ENCODE results near the gene TMEM200B. TPM values are rescaled to one million over a fixed set of nuclear protein-coding genes. Genes with fewer than 3 reads are reported as not detected.

TMEM200B gene
- total RNA-seq, 1 experiment from 2014 or later: 9.0 TPM

DNA sequence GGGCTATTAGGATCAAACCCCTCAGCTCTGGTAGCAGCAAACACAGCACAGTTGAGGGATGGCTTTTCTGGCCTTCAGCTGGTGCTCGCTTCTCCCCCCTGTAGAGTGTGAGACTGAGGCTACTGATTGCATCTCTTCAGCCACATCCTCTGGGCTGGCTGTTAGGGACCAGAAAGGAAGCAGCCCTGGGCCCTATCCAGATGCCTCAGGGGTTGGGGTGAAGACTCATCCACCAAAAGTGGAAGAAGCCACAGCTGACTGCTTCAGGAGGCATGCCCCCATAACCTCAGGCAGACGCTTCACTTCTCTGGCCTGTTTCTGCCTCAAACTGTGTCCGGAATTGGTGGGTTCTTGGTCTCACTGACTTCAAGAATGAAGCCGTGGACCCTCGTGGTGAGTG, 6.2 kb upstream of the TMEM200B start:
- Histone ChIP-seq H3K36me3 (ENCODE audit: low read depth, low read length) (no peaks in the 10 kb centered on the region), H3K27me3 (ENCODE audit: low read length) (no peaks in the 10 kb centered on the region), H3K4me1 (ENCODE audit: insufficient read depth, low read length) (peaks cover 5% of the 10 kb centered on the region), H2AFZ (ENCODE audit: low read length) (no peak overlapping the region), H3K9ac (ENCODE audit: low read length) (no peak overlapping the region), H4K20me1 (ENCODE audit: low read length) (no peaks in the 10 kb centered on the region), H3K4me2 (ENCODE audit: low read length) (no peak overlapping the region), H3K27ac (ENCODE audit: low read length) (no peak overlapping the region), H3K9me3 (ENCODE audit: low read length) (no peaks in the 10 kb centered on the region), H3K9me2 (replicated peaks; ENCODE audit: low read length) (no peaks in the 10 kb centered on the region), H3F3A (ENCODE audit: low read length, unreplicated experiment) (no peaks in the 10 kb centered on the region), H3K79me2 (ENCODE audit: low read length) (no peaks in the 10 kb centered on the region), H3K4me3 (ENCODE audit: low read length) (no peak overlapping the region)
- ChIA-PET CTCF (no interaction called here), POLR2A (ENCODE audit: unreplicated experiment) (no interaction called here)
- intact Hi-C loops (cut with micrococcal nuclease): no loop called here
- no peak for ATAC-seq
- TF ChIP-seq EZH2phosphoT487 (IDR thresholded peaks at IDR 0.05; ENCODE audit: borderline replicate concordance, low read length) (no peak), EZH2 (IDR thresholded peaks at IDR 0.05; ENCODE audit: low read length, unreplicated experiment) (no peak)
- TF ChIP-seq, protein P1, sequence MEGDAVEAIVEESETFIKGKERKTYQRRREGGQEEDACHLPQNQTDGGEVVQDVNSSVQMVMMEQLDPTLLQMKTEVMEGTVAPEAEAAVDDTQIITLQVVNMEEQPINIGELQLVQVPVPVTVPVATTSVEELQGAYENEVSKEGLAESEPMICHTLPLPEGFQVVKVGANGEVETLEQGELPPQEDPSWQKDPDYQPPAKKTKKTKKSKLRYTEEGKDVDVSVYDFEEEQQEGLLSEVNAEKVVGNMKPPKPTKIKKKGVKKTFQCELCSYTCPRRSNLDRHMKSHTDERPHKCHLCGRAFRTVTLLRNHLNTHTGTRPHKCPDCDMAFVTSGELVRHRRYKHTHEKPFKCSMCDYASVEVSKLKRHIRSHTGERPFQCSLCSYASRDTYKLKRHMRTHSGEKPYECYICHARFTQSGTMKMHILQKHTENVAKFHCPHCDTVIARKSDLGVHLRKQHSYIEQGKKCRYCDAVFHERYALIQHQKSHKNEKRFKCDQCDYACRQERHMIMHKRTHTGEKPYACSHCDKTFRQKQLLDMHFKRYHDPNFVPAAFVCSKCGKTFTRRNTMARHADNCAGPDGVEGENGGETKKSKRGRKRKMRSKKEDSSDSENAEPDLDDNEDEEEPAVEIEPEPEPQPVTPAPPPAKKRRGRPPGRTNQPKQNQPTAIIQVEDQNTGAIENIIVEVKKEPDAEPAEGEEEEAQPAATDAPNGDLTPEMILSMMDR (conservative IDR thresholded peaks at IDR 0.05; ENCODE audit: low read depth, low read length): no peak
- no TSS peak for BruUV-seq (replicated peaks)
- DNase-seq: no peak

DNA sequence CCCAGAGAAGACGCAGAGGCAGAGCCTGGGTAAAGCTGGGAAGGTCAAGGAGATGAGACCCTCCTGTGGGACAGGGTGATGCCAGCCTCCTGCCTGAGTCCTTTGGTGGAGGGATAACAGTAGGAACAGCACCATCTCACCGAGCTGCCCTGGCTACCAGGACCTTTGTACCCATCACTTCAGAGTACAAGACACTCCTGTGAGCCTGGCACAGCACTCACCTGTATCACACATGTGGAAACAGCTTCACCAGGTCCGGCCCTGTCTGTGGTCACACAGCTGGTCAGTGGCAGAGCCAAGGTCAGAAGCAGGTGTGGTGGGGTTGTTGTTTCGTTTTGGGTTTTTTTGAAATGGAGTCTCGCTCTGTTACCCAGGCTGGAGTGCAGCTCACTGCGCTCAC, 5.0 kb upstream of the TMEM200B start:
- H3K36me3 ChIP-seq (ENCODE audit: low read depth, low read length): no peaks in the 10 kb centered on the region
- no TSS peak for BruUV-seq (replicated peaks)
- CTCF ChIA-PET: no interaction called here
- H3K79me2 ChIP-seq (ENCODE audit: low read length): no peaks in the 10 kb centered on the region
- no peak overlapping the region for H2AFZ ChIP-seq (ENCODE audit: low read length)
- no peak overlapping the region for H3K4me3 ChIP-seq (ENCODE audit: low read length)
- intact Hi-C loops (cut with micrococcal nuclease): no loop called here
- TF ChIP-seq, protein P1 (conservative IDR thresholded peaks at IDR 0.05; ENCODE audit: low read depth, low read length): no peak
- no peak for TF ChIP-seq EZH2phosphoT487 (IDR thresholded peaks at IDR 0.05; ENCODE audit: borderline replicate concordance, low read length)
- no peak for TF ChIP-seq EZH2 (IDR thresholded peaks at IDR 0.05; ENCODE audit: low read length, unreplicated experiment)
- H4K20me1 ChIP-seq (ENCODE audit: low read length): no peaks in the 10 kb centered on the region
- DNase-seq (no peak), ATAC-seq (no peak)
- no peak overlapping the region for H3K4me2 ChIP-seq (ENCODE audit: low read length)
- H3K27me3 ChIP-seq (ENCODE audit: low read length): no peaks in the 10 kb centered on the region
- no peaks in the 10 kb centered on the region for H3F3A ChIP-seq (ENCODE audit: low read length, unreplicated experiment)
- no peaks in the 10 kb centered on the region for H3K9me3 ChIP-seq (ENCODE audit: low read length)
- H3K9ac ChIP-seq (ENCODE audit: low read length): no peak overlapping the region
- H3K27ac ChIP-seq (ENCODE audit: low read length): no peak overlapping the region
- H3K9me2 ChIP-seq (replicated peaks; ENCODE audit: low read length): no peaks in the 10 kb centered on the region
- peaks cover 6% of the 10 kb centered on the region for H3K4me1 ChIP-seq (ENCODE audit: insufficient read depth, low read length)
- POLR2A ChIA-PET (ENCODE audit: unreplicated experiment): no interaction called here

DNA sequence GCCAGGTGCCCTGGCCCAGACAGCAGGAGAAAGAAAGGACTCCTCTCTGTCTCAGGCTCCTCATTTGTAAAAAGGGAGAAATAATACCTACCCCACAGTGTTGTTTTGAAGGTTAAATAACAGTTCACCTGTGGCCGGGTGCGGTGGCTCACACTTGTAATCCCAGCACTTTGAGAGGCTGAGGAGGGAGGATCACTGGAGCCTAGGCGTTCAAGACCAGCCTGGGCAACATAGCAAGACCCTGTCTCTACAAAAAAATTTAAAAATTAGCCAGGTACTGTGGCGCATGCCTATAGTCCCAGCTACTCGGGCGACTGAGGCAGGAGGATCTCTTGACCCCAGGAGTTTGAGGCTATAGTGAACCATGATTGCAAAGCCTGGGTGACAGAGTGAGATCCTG, 2.5 kb upstream of the TMEM200B start:
- intact Hi-C loops (cut with micrococcal nuclease): no loop called here
- Histone ChIP-seq H3F3A (ENCODE audit: low read length, unreplicated experiment) (no peaks in the 10 kb centered on the region), H3K36me3 (ENCODE audit: low read depth, low read length) (no peaks in the 10 kb centered on the region), H2AFZ (ENCODE audit: low read length) (no peak overlapping the region), H3K27ac (ENCODE audit: low read length) (no peak overlapping the region), H3K9me2 (replicated peaks; ENCODE audit: low read length) (no peaks in the 10 kb centered on the region), H3K4me2 (ENCODE audit: low read length) (no peak overlapping the region), H3K4me1 (ENCODE audit: insufficient read depth, low read length) (peaks cover 18% of the 10 kb centered on the region), H4K20me1 (ENCODE audit: low read length) (no peaks in the 10 kb centered on the region), H3K4me3 (ENCODE audit: low read length) (no peak overlapping the region), H3K27me3 (ENCODE audit: low read length) (no peaks in the 10 kb centered on the region), H3K9ac (ENCODE audit: low read length) (no peak overlapping the region), H3K79me2 (ENCODE audit: low read length) (no peaks in the 10 kb centered on the region), H3K9me3 (ENCODE audit: low read length) (no peaks in the 10 kb centered on the region)
- DNase-seq (no peak), ATAC-seq (no peak)
- ChIA-PET POLR2A (ENCODE audit: unreplicated experiment) (no interaction called here), CTCF (no interaction called here)
- BruUV-seq (replicated peaks): no TSS peak
- TF ChIP-seq EZH2 (IDR thresholded peaks at IDR 0.05; ENCODE audit: low read length, unreplicated experiment) (no peak), EZH2phosphoT487 (IDR thresholded peaks at IDR 0.05; ENCODE audit: borderline replicate concordance, low read length) (no peak)
- TF ChIP-seq, protein P1 (conservative IDR thresholded peaks at IDR 0.05; ENCODE audit: low read depth, low read length): no peak
